Erythroblast (primary cell): ENCODE data around the gene NKAIN2.

Experiments used
- GATA1 ChIP-seq: IDR thresholded peaks from 2 replicates; pipeline ENCODE4 v1.6.1; 2011; ENCODE audit warnings: low read depth, mild to moderate bottlenecking, control low read depth, low read length, moderate library complexity
- POLR2A ChIP-seq: IDR thresholded peaks from 2 replicates; pipeline ENCODE4 v1.6.1; 2011; ENCODE audit warnings: mild to moderate bottlenecking, low read length

- TF ChIP-seq POLR2A: no peak
- TF ChIP-seq GATA1: no peak
Observed at GRCh38 chr6:124389127-124389526, 585.5 kb downstream of the NKAIN2 start.
